Activated CD4-positive, alpha-beta T cell treated with anti-CD3 and anti-CD28 coated beads, Interleukin-2, amount 10 ng/mL, durations not matched to agents 24 days and 14 days (primary cell): Measurements from ENCODE around the gene IFIH1. TPM values are rescaled to one million over a fixed set of nuclear protein-coding genes. Genes with fewer than 3 reads are reported as not detected.

Source experiments
- DNase-seq: peaks from one replicate; pipeline ENCODE4 v3.0.0; 2022
- H3K27ac Mint-ChIP-seq: one replicate; pipeline ENCODE4 v1.8.0; 2022; ENCODE audit warnings: mild to moderate bottlenecking, mixed read lengths
- H3K27me3 Mint-ChIP-seq: one replicate; pipeline ENCODE4 v1.8.0; 2022; ENCODE audit warnings: mixed read lengths
- H3K36me3 Mint-ChIP-seq: one replicate; pipeline ENCODE4 v1.8.0; 2022; ENCODE audit warnings: low read depth, mild to moderate bottlenecking, mixed read lengths
- H3K4me1 Mint-ChIP-seq: one replicate; pipeline ENCODE4 v1.8.0; 2021; ENCODE audit warnings: mixed read lengths
- H3K4me3 Mint-ChIP-seq: one replicate; pipeline ENCODE4 v1.8.0; 2022; ENCODE audit warnings: mild to moderate bottlenecking, moderate library complexity, mixed read lengths
- H3K9me3 Mint-ChIP-seq: one replicate; pipeline ENCODE4 v1.8.0; 2021; ENCODE audit warnings: mixed read lengths
- intact Hi-C: fragments of 100-400 bp; cut with micrococcal nuclease; formaldehyde crosslinking; loops from one replicate; pipeline ENCODE4 v1.15.1; 2023
- total RNA-seq: library from RNA; stranded (reverse); gene quantifications from 2 replicates; pipeline ENCODE4 v1.2.3, GENCODE V29; 2022

IFIH1 gene
- total RNA-seq, 1 donor from 2014 or later = 26.3 TPM

DNA sequence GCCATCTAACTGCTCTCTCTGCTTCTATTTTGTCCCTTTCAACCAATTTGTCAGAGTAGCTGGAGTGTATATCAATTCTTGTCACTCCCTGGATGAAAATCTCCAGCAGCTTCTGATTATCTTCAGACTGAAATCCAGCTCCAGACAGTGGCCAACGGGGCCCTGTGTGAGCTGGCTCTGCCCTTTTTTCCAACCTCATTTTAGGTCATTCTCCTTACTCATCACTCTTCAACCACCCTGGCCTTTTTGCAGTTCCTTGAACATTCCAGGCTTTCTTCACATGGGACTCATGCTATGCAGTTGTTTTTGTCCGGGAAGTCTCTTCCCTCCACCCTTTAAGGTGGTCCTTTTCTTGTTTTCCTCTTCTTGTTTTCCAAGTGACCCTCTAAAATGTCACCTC lies 59.8 kb downstream of the IFIH1 start:
- Mint-ChIP-seq H3K4me3 (no peak overlapping the region), H3K4me1 (peaks cover 15% of the 10 kb centered on the region), H3K27me3 (peaks cover 14% of the 10 kb centered on the region), H3K36me3 (peaks cover 3% of the 10 kb centered on the region), H3K9me3 (no peaks in the 10 kb centered on the region), H3K27ac (no peak overlapping the region)
- intact Hi-C loops = no loop called here
- no peak for DNase-seq

GRCh38 chr2:162258169-162258568 lies 60.3 kb downstream of the IFIH1 start:
- H3K27me3 Mint-ChIP-seq = peaks cover 14% of the 10 kb centered on the region
- intact Hi-C loops = no loop called here
- peaks cover 1% of the 10 kb centered on the region for H3K36me3 Mint-ChIP-seq
- H3K4me3 Mint-ChIP-seq = no peak overlapping the region
- H3K27ac Mint-ChIP-seq = no peak overlapping the region
- H3K4me1 Mint-ChIP-seq = peaks cover 14% of the 10 kb centered on the region
- no peaks in the 10 kb centered on the region for H3K9me3 Mint-ChIP-seq
- DNase-seq = no peak

GRCh38 chr2:162257425-162257824 lies 61.1 kb downstream of the IFIH1 start:
- intact Hi-C loops = no loop called here

GRCh38 chr2:162256591-162256991 lies 61.9 kb downstream of the IFIH1 start:
- intact Hi-C loops = no loop called here
- no peak overlapping the region for H3K27ac Mint-ChIP-seq
- H3K27me3 Mint-ChIP-seq = peaks cover 18% of the 10 kb centered on the region
- peaks cover 10% of the 10 kb centered on the region for H3K4me1 Mint-ChIP-seq
- no peaks in the 10 kb centered on the region for H3K36me3 Mint-ChIP-seq
- no peak overlapping the region for H3K4me3 Mint-ChIP-seq
- no peak for DNase-seq
- H3K9me3 Mint-ChIP-seq = no peaks in the 10 kb centered on the region

More at GRCh38 chr2:162257425-162257824, 61.1 kb downstream of the IFIH1 start:
- H3K36me3 Mint-ChIP-seq = no peaks in the 10 kb centered on the region
- no peaks in the 10 kb centered on the region for H3K9me3 Mint-ChIP-seq
- no peak overlapping the region for H3K4me3 Mint-ChIP-seq
- no peak for DNase-seq
- peaks cover 14% of the 10 kb centered on the region for H3K4me1 Mint-ChIP-seq
- peaks cover 17% of the 10 kb centered on the region for H3K27me3 Mint-ChIP-seq
- H3K27ac Mint-ChIP-seq = no peak overlapping the region

GRCh38 chr2:162254236-162254871 lies 64.1 kb downstream of the IFIH1 start:
- H3K27ac Mint-ChIP-seq = no peak overlapping the region
- intact Hi-C loops = no loop called here

DNA sequence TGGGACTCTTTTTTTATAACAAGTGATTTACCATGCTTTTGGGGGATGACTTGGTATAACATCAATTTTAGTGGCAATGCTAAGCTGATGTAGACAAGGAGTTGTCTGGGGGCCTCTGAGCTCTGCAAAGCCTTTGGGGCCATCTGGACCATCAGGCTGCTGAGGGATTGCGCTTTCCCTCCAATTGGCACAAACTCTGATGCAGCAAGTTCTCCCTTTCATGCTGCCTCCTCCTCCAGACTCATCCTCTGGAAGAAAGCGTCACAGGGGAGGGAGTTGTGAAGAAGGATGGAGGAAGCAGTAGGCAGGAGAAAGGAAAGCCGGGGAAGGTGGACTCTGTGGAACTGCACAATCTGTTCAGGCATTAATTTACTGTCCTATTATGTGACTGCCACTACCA lies 65.0 kb downstream of the IFIH1 start:
- no peak for DNase-seq
- no peak overlapping the region for H3K4me3 Mint-ChIP-seq
- H3K27me3 Mint-ChIP-seq = peaks cover 27% of the 10 kb centered on the region
- H3K27ac Mint-ChIP-seq = no peak overlapping the region
- H3K36me3 Mint-ChIP-seq = no peaks in the 10 kb centered on the region
- no peaks in the 10 kb centered on the region for H3K9me3 Mint-ChIP-seq
- intact Hi-C loops = no loop called here
- peaks cover 3% of the 10 kb centered on the region for H3K4me1 Mint-ChIP-seq

More at GRCh38 chr2:162254236-162254871, 64.1 kb downstream of the IFIH1 start:
- DNase-seq = no peak
- peaks cover 3% of the 10 kb centered on the region for H3K4me1 Mint-ChIP-seq
- no peaks in the 10 kb centered on the region for H3K9me3 Mint-ChIP-seq
- no peaks in the 10 kb centered on the region for H3K36me3 Mint-ChIP-seq
- H3K4me3 Mint-ChIP-seq = no peak overlapping the region
- H3K27me3 Mint-ChIP-seq = peaks cover 25% of the 10 kb centered on the region

- intact Hi-C loops = no loop called here
- no peak for DNase-seq
- H3K4me1 Mint-ChIP-seq = no peaks in the 10 kb centered on the region
- H3K36me3 Mint-ChIP-seq = no peaks in the 10 kb centered on the region
- H3K4me3 Mint-ChIP-seq = no peak overlapping the region
- H3K27ac Mint-ChIP-seq = no peak overlapping the region
- peaks cover 30% of the 10 kb centered on the region for H3K27me3 Mint-ChIP-seq
- H3K9me3 Mint-ChIP-seq = no peaks in the 10 kb centered on the region
Measured at GRCh38 chr2:162252153-162252552, 66.3 kb downstream of the IFIH1 start.

- no peak for DNase-seq
- intact Hi-C loops = no loop called here
- no peak overlapping the region for H3K27ac Mint-ChIP-seq
- H3K36me3 Mint-ChIP-seq = no peaks in the 10 kb centered on the region
- no peak overlapping the region for H3K4me3 Mint-ChIP-seq
- H3K27me3 Mint-ChIP-seq = peaks cover 60% of the 10 kb centered on the region
- no peaks in the 10 kb centered on the region for H3K4me1 Mint-ChIP-seq
- no peaks in the 10 kb centered on the region for H3K9me3 Mint-ChIP-seq
Measured at GRCh38 chr2:162245781-162246180, 72.7 kb downstream of the IFIH1 start.

- Mint-ChIP-seq H3K4me3 (no peak overlapping the region), H3K9me3 (no peaks in the 10 kb centered on the region), H3K27me3 (peaks cover 61% of the 10 kb centered on the region), H3K27ac (no peak overlapping the region), H3K4me1 (no peaks in the 10 kb centered on the region), H3K36me3 (no peaks in the 10 kb centered on the region)
- intact Hi-C loops = no loop called here
- no peak for DNase-seq
Measured at GRCh38 chr2:162245061-162245460, 73.4 kb downstream of the IFIH1 start.

DNA sequence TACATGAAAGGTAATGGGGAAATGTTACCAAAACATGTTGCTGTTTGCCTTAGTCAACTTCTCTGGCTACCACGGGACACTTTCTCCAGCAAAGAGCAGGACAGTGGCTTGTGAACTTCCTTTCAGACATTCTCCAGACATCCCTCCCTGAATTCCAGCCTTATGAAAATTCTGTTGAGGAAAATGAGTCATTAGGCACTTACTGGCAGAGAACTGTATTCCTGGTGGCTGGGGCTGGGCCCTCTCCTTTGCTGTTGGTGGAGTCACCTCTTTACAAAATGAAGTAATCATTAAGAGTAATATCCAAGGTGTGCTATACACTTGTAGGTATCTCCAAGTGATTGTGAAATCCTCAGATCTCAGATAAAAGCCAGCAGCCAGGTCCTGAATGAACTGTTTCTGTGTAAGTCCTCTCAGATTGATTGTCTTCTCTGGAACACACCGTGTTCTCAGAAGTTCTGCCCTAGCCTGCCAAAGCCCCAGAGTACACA lies 73.9 kb downstream of the IFIH1 start:
- H3K27me3 Mint-ChIP-seq = peaks cover 64% of the 10 kb centered on the region
- no peaks in the 10 kb centered on the region for H3K4me1 Mint-ChIP-seq
- no peak overlapping the region for H3K27ac Mint-ChIP-seq
- H3K36me3 Mint-ChIP-seq = no peaks in the 10 kb centered on the region
- H3K4me3 Mint-ChIP-seq = no peak overlapping the region
- H3K9me3 Mint-ChIP-seq = no peaks in the 10 kb centered on the region
- no peak for DNase-seq
- intact Hi-C loops = no loop called here

DNA sequence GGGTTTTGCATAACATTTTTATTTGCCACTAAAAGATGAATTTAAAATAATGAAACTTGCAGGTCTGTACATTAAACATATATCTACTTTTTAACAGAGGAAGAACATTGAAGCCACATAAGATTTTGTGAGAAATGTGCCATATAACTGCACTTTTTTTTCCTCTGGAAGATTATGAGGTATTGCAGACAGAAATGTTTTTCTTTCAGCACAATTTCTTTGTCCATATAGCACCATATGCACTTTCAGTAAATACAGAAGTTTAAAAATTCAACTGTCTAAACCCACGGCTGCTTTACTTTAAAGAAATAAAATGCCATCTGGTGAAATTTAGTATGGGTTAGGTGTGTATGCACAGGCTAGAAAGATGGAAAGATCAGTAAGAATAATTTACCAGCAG lies 74.8 kb downstream of the IFIH1 start:
- H3K4me3 Mint-ChIP-seq = no peak overlapping the region
- no peaks in the 10 kb centered on the region for H3K36me3 Mint-ChIP-seq
- no peaks in the 10 kb centered on the region for H3K4me1 Mint-ChIP-seq
- H3K27me3 Mint-ChIP-seq = peaks cover 65% of the 10 kb centered on the region
- intact Hi-C loops = no loop called here
- H3K9me3 Mint-ChIP-seq = no peaks in the 10 kb centered on the region
- no peak overlapping the region for H3K27ac Mint-ChIP-seq
- no peak for DNase-seq

DNA sequence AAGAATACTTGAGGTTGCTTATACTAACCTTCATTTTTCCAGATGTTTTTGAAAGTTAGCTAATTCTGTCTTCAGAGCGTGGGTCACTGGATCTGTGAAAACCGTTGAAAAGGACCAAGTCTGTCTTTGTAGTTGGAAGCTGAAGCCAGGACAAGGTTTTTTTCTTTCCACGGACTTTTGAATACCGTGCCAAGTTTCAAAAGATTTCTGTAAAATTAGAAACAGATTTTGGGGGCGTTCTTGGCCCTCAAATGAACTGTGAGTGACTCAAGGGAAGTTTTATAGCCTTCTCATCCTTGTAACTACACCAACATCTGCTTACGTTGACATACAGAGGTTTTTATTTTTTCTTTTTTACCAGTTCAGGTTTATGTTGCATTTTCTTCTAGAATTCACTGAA lies 75.2 kb downstream of the IFIH1 start, which contains the start of gene FAP:
FAP (minus strand) TSS at position 152 of the 400 bp plus-strand sequence; CDS start at position 34, 118 bp downstream.
- intact Hi-C loops = no loop called here
- DNase-seq = no peak
- no peaks in the 10 kb centered on the region for H3K4me1 Mint-ChIP-seq
- no peak within 1 kb of the TSS for H3K4me3 Mint-ChIP-seq
- no peaks in the 10 kb centered on the region for H3K9me3 Mint-ChIP-seq
- no peaks in the 10 kb centered on the region for H3K36me3 Mint-ChIP-seq
- H3K27ac Mint-ChIP-seq = no peak within 1 kb of the TSS
- peaks cover 63% of the 10 kb centered on the region for H3K27me3 Mint-ChIP-seq

DNA sequence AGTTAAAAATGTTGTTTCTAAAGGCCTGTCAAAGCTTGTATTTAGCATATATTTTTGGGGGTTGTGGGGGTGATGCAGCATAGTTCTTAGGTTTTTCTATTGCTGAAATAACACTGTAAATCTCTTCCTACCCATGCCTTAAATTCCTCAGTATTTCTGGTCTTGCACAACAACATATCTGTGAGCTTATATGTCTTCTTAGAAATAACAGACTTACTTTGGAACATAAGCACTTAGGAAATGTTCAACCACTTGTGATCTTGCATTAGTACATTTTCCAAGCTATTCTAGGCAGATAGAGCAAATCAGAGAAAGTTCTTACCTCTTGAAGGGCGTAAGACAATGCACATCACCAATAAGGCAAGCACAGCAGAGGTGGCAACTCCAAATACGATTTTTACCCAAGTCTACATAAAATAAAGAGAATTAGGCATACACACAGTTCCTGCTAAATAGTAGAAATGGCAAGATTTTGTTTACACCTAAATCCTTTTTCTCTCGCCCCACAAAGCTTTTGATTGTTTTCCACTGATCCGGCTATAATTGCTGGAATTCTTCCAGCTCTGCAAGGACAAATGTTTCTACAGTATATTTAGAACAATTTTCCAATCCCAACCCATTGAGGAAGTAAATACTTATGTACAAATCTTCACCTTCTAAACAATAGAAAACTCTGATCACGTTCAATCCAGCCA lies 75.8 kb downstream of the IFIH1 start:
- Mint-ChIP-seq H3K9me3 (no peaks in the 10 kb centered on the region), H3K27ac (no peak overlapping the region), H3K4me1 (no peaks in the 10 kb centered on the region), H3K4me3 (no peak overlapping the region), H3K27me3 (peaks cover 62% of the 10 kb centered on the region), H3K36me3 (no peaks in the 10 kb centered on the region)
- intact Hi-C loops = no loop called here
- DNase-seq = no peak

- intact Hi-C loops = no loop called here
- Mint-ChIP-seq H3K27ac (no peak overlapping the region), H3K9me3 (no peaks in the 10 kb centered on the region), H3K36me3 (no peaks in the 10 kb centered on the region), H3K4me1 (no peaks in the 10 kb centered on the region), H3K4me3 (no peak overlapping the region), H3K27me3 (peaks cover 55% of the 10 kb centered on the region)
- DNase-seq = no peak
Measured at GRCh38 chr2:162241571-162241970, 76.9 kb downstream of the IFIH1 start.
